ENCODE data around the gene TMEM178B. TPM values are rescaled to one million over a fixed set of nuclear protein-coding genes. Genes with fewer than 3 reads are reported as not detected.

TMEM178B gene
- total and polyA plus RNA-seq, 9 donors, result 0.10 to 1.6 (median 0.30) TPM

GRCh38 chr7:141442781-141443180, 368.9 kb downstream of the TMEM178B start:
- intact Hi-C loops (cut with DNase I), result no loop called here
- no peak for TF ChIP-seq CTCF (IDR thresholded peaks at IDR 0.05)
- no peak for TF ChIP-seq EP300 (IDR thresholded peaks at IDR 0.05)
- no peak for TF ChIP-seq POLR2A (IDR thresholded peaks at IDR 0.05)
- Histone ChIP-seq H3K4me3 (no peak overlapping the region), H3K4me1 (ENCODE audit: insufficient read depth) (no peaks in the 10 kb centered on the region), H3K27me3 (no peaks in the 10 kb centered on the region), H3K27ac (no peak overlapping the region), H3K9me3 (no peaks in the 10 kb centered on the region), H3K36me3 (no peaks in the 10 kb centered on the region)
- no peak for DNase-seq
- 3 to 12% (median 4%) methylated on average over 2 of the region's 2 CpGs for WGBS, 3 donors

- H3K27ac ChIP-seq, result no peak overlapping the region
- DNase-seq, result no peak
- WGBS, 3 donors, result 87 to 92% (median 89%) methylated on average over 5 of the region's 5 CpGs
- no peaks in the 10 kb centered on the region for H3K27me3 ChIP-seq
- H3K4me1 ChIP-seq (ENCODE audit: insufficient read depth), result no peaks in the 10 kb centered on the region
- TF ChIP-seq POLR2A (IDR thresholded peaks at IDR 0.05), result no peak
- no peaks in the 10 kb centered on the region for H3K36me3 ChIP-seq
- no peaks in the 10 kb centered on the region for H3K9me3 ChIP-seq
- H3K4me3 ChIP-seq, result no peak overlapping the region
- intact Hi-C loops (cut with DNase I), result no loop called here
Observed at GRCh38 chr7:141444961-141445360, 371.1 kb downstream of the TMEM178B start.

- DNase-seq, result no peak
- 66 to 75% (median 67%) methylated on average over 6 of the region's 6 CpGs for WGBS, 3 donors
- no peak overlapping the region for H3K27ac ChIP-seq
- H3K9me3 ChIP-seq, result no peaks in the 10 kb centered on the region
- no peak for TF ChIP-seq EP300 (IDR thresholded peaks at IDR 0.05)
- no peak for TF ChIP-seq POLR2A (IDR thresholded peaks at IDR 0.05)
- no peak for TF ChIP-seq CTCF (IDR thresholded peaks at IDR 0.05)
- H3K36me3 ChIP-seq, result no peaks in the 10 kb centered on the region
- H3K4me1 ChIP-seq (ENCODE audit: insufficient read depth), result no peaks in the 10 kb centered on the region
- intact Hi-C loops (cut with DNase I), result no loop called here
- no peaks in the 10 kb centered on the region for H3K27me3 ChIP-seq
- H3K4me3 ChIP-seq, result no peak overlapping the region
Observed at GRCh38 chr7:141451232-141451631, 377.4 kb downstream of the TMEM178B start.

GRCh38 chr7:141452911-141453310, 379.0 kb downstream of the TMEM178B start:
- H3K27me3 ChIP-seq, result no peaks in the 10 kb centered on the region

GRCh38 chr7:141454338-141454737, 380.5 kb downstream of the TMEM178B start:
- Histone ChIP-seq H3K27ac (no peak overlapping the region), H3K4me1 (ENCODE audit: insufficient read depth) (no peaks in the 10 kb centered on the region), H3K36me3 (no peaks in the 10 kb centered on the region), H3K4me3 (no peak overlapping the region), H3K9me3 (no peaks in the 10 kb centered on the region), H3K27me3 (no peaks in the 10 kb centered on the region)
- intact Hi-C loops (cut with DNase I), result no loop called here
- 57 to 69% (median 61%) methylated on average over 3 of the region's 3 CpGs for WGBS, 3 donors
- DNase-seq, result no peak
- TF ChIP-seq CTCF (IDR thresholded peaks at IDR 0.05) (no peak), EP300 (IDR thresholded peaks at IDR 0.05) (no peak), POLR2A (IDR thresholded peaks at IDR 0.05) (no peak)

More at GRCh38 chr7:141452911-141453310, 379.0 kb downstream of the TMEM178B start:
- Histone ChIP-seq H3K9me3 (no peaks in the 10 kb centered on the region), H3K4me1 (ENCODE audit: insufficient read depth) (no peaks in the 10 kb centered on the region), H3K36me3 (no peaks in the 10 kb centered on the region), H3K4me3 (no peak overlapping the region), H3K27ac (no peak overlapping the region)
- WGBS, 3 donors, result 83 to 85% (median 84%) methylated on average over 3 of the region's 3 CpGs
- no peak for DNase-seq
- no peak for TF ChIP-seq EP300 (IDR thresholded peaks at IDR 0.05)
- TF ChIP-seq POLR2A (IDR thresholded peaks at IDR 0.05), result no peak
- TF ChIP-seq CTCF (IDR thresholded peaks at IDR 0.05), result no peak
- intact Hi-C loops (cut with DNase I), result no loop called here

Measured in ovary (tissue), 9 donors.